Thyroid gland (tissue), 4 donors: ENCODE data around the gene TSFM.

ENCODE experiments used
- POLR2A ChIP-seq, 2 donors: fragments of 450-650 bp; IDR thresholded peaks; one replicate each; pipeline ENCODE4 v1.6.1; 2017; ENCODE audit warnings: antibody characterized with exemption in 2 of 2, mild to moderate bottlenecking in 2 of 2, moderate library complexity in 1 of 2
- TF ChIP-seq, protein P1 (sequence below), 6 experiments: fragments of 200-600 bp in 3 of 6; fragments of 450-650 bp in 3 of 6; sonication (generic) in 3 of 6; IDR thresholded peaks; one replicate each; pipeline ENCODE4 v1.5.1; 2016 to 2019; ENCODE audit warnings: antibody characterized with exemption in 6 of 6, mild to moderate bottlenecking in 2 of 6, inconsistent platforms in 1 of 6, moderate library complexity in 1 of 6

DNA sequence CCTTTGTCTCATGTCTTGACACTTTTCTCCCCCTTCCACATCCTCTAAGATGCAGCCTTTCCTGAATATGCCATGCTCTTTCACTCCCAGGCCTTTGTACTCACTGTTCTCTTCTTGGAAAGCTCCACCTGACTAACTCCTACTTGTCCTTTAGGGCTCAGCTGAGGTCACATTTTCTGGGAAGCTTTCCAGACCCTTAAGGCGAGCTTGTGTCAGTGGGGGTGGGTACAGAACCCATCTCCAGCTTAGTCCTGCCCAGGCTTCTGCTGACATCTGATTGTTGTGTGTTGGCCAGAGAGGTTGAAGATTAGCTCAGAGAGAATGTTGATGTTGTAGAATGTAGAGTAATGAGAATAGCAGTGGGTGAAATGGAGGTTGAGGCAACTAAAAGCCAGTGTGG is 2.9 kb upstream of the TSFM start:
- no peak for TF ChIP-seq POLR2A (IDR thresholded peaks at IDR 0.05)
- TF ChIP-seq, protein P1, sequence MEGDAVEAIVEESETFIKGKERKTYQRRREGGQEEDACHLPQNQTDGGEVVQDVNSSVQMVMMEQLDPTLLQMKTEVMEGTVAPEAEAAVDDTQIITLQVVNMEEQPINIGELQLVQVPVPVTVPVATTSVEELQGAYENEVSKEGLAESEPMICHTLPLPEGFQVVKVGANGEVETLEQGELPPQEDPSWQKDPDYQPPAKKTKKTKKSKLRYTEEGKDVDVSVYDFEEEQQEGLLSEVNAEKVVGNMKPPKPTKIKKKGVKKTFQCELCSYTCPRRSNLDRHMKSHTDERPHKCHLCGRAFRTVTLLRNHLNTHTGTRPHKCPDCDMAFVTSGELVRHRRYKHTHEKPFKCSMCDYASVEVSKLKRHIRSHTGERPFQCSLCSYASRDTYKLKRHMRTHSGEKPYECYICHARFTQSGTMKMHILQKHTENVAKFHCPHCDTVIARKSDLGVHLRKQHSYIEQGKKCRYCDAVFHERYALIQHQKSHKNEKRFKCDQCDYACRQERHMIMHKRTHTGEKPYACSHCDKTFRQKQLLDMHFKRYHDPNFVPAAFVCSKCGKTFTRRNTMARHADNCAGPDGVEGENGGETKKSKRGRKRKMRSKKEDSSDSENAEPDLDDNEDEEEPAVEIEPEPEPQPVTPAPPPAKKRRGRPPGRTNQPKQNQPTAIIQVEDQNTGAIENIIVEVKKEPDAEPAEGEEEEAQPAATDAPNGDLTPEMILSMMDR (IDR thresholded peaks at IDR 0.05), result no peak
